ENCODE measurements around the gene TRPT1. TPM values are rescaled to one million over a fixed set of nuclear protein-coding genes. Genes with fewer than 3 reads are reported as not detected.

Gene TRPT1
- total RNA-seq, 5 donors from 2014 or later (not counting 1 experiment from before 2014, with no cell fraction given), result 16.1 to 48.3 (median 40.2) TPM

DNA sequence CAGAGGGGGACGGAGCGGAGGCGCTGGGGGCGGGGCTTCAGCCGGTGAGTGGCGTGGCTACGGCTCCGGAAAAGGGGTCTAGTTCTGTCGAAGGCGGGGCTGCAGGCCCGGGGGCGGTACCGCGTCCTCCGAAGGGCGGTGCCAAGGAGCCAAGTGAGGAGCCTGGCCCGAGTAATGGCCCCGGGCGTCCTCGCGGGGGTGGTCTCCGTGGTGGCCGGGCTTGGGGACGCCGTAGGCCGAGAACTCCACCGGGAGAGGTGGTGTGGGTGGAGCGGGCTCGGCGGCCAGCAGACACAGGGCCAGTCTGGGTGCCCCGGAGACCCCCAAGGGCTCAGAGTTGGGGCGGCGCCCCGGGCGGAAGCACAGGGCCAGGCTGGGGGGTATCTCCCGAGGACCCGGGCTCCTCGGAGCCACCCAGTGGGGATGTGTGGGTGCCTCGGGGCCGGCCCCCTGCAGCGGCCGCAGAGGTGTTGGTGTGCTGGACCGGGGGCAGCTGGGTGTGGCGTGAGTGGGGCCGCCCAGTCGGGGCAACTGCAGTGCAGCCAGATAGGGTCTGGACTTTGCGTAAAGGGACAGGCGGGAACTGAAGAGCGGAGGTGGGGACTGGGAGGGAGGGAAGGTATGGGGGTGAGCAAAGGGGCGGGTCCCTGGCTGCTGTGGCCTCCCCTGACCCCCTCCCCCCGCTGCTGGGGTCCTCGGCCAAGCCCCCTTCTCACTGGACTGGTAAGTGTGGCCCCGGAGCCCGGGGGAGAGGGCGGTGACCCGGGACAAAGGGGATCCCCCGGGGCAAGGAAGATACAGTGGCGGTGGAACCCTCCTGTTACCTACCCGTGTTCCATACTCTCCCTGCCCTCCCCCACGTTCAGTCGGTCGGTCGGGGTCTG lies 15.7 kb upstream of the TRPT1 start:
- ChIA-PET CTCF (interaction anchor here in 1 of 2 donors (0.6 to 1.1 kb wide), 7 partner anchors 35 to 77 kb away, joined by 3 to 9 read pairs (median 5); partner anchors contain the start of genes BAD, FERMT3, PRDX5 and TRMT112), POLR2A (interaction anchor here (0.6 to 1.0 kb wide), 4 partner anchors 43 to 76 kb away, joined by 3 to 5 read pairs (median 3); partner anchors contain the start of genes BAD (in 1 of the 2) and TRMT112 (in 1 of the 2))
- H3K4me3 Mint-ChIP-seq, result peak overlapping the region; percentile 83 to 93 (median 89)
- no peaks in the 10 kb centered on the region for H3K9me3 Mint-ChIP-seq
- Histone ChIP-seq H3K27ac (ENCODE audit: low read length) (peak overlapping the region; percentile 97), H3K27me3 (replicated peaks in 1 of 2; ENCODE audit: control insufficient read depth in 2 of 2, extremely low read depth in 1 of 2, insufficient read depth in 2 of 2, low read length in 1 of 2) (no peaks in the 10 kb centered on the region), H3K36me3 (ENCODE audit: control insufficient read depth in 2 of 2, extremely low read depth in 1 of 2, insufficient read depth in 1 of 2, low read length in 1 of 2) (peaks cover 16 to 27% of the 10 kb centered on the region in 2 donors), H3K4me3 (ENCODE audit: control insufficient read depth in 1 of 2, extremely low read depth in 1 of 2, low read length in 1 of 2) (peak overlapping the region; percentile 49 to 73), H3K4me1 (ENCODE audit: control insufficient read depth in 1 of 2, extremely low read depth in 1 of 2, insufficient read depth in 2 of 2, low read length in 2 of 2) (peaks cover 9 to 49% of the 10 kb centered on the region in 2 experiments), H3K9me3 (no peaks in the 10 kb centered on the region)
- H3K36me3 Mint-ChIP-seq, result no peaks in the 10 kb centered on the region
- peak overlapping the region; percentile 97 for H3K27ac Mint-ChIP-seq
- ATAC-seq (replicated peaks in 1 of 4), result peak in 2 of 4 experiments; percentile 1 to 2
- DNase-seq, result peak in 23 of 35 experiments; percentile 30 to 100 (median 99)
- peaks cover 37 to 43% (median 39%) of the 10 kb centered on the region in 3 donors for H3K4me1 Mint-ChIP-seq
- under 1% methylated on average over 55 of the region's 63 CpGs for WGBS (ENCODE audit: insufficient coverage)
- H3K27me3 Mint-ChIP-seq, result no peaks in the 10 kb centered on the region

DNA sequence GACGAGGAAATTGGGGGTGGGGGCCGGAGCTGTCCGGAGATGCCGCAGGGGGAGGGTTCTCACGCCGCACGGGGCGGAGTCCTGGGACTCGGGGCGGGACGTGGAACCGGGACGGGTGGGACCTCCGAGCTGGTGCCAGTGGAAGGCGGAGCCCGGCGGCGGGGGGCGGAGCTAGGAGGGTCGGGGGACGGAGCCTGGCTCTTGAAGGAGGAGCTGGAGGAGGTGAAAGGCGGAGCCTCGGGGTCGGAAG lies 15.2 kb upstream of the TRPT1 start:
- H3K36me3 ChIP-seq (ENCODE audit: control insufficient read depth in 2 of 2, extremely low read depth in 1 of 2, insufficient read depth in 1 of 2, low read length in 1 of 2), result peaks cover 16 to 27% of the 10 kb centered on the region in 2 donors
- peak; percentile 80 to 88 (median 82) for ATAC-seq (replicated peaks in 1 of 4)
- POLR2A ChIA-PET, result interaction anchor here (0.6 to 1.0 kb wide), 3 partner anchors 43 to 76 kb away, joined by 3 to 5 read pairs (median 3); partner anchors contain the start of genes BAD (in 1 of the 2) and TRMT112 (in 1 of the 2)
- WGBS (ENCODE audit: insufficient coverage), result 1% methylated on average over 22 of the region's 24 CpGs
- Mint-ChIP-seq H3K4me1 (peaks cover 37 to 43% (median 39%) of the 10 kb centered on the region in 3 donors), H3K27me3 (no peaks in the 10 kb centered on the region), H3K4me3 (peak overlapping the region; percentile 83 to 93 (median 89)), H3K36me3 (no peaks in the 10 kb centered on the region), H3K9me3 (no peaks in the 10 kb centered on the region), H3K27ac (peak overlapping the region; percentile 97)
- peak in 13 of 35 experiments; percentile 99 to 100 (median 100) for DNase-seq
- H3K27me3 ChIP-seq (replicated peaks in 1 of 2; ENCODE audit: control insufficient read depth in 2 of 2, extremely low read depth in 1 of 2, insufficient read depth in 2 of 2, low read length in 1 of 2), result no peaks in the 10 kb centered on the region
- no peaks in the 10 kb centered on the region for H3K9me3 ChIP-seq
- H3K27ac ChIP-seq (ENCODE audit: low read length), result peak overlapping the region; percentile 97
- CTCF ChIA-PET, result interaction anchor here in 1 of 2 donors (0.6 to 1.1 kb wide), 7 partner anchors 35 to 77 kb away, joined by 3 to 9 read pairs (median 5); partner anchors contain the start of genes BAD, FERMT3, PRDX5 and TRMT112
- peak overlapping the region; percentile 49 to 73 for H3K4me3 ChIP-seq (ENCODE audit: control insufficient read depth in 1 of 2, extremely low read depth in 1 of 2, low read length in 1 of 2)
- H3K4me1 ChIP-seq (ENCODE audit: control insufficient read depth in 1 of 2, extremely low read depth in 1 of 2, insufficient read depth in 2 of 2, low read length in 2 of 2), result peaks cover 9 to 48% of the 10 kb centered on the region in 2 experiments

DNA sequence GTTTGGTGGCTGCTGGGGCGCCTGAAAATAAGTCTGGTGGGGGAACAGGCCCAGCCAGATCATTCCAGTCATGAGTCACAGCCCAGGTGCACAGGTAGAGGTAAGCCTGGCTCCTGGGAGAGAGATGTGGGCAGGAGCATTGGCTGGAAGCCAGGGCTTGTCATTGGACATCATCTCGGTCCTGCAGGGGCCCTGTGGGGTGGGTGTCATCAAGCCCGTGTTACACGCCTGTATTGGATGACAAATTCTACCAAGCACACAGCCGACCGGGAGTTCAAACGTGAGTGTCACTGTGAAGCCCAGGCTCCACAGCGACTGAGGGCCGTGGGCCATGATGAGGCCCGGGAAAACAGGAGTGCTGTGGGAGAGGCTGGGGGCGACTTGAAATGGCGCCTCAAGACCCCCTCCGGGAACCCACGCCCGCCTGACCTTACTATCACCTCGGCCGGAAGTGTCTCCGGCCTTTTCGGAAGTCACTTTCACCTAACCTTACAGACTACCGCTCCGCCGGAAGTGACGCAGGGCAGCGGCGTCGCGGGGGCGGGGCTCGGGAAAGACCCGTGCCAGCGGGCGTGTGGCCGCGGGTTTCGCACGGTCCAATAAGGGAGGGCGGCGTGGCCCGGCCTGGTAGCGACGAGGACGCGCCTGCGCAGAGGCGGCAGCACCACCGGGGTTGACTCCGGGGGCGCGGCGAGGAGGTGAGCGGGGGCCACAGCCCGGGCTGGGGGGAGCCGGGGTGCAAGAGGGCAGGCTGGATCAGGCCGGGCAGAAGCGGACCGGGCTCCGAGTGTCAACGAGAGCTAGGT lies 14.7 kb upstream of the TRPT1 start, which contains the start of gene FKBP2:
Gene FKBP2, plus strand, starts transcription at position 661 of the 806 bp plus-strand sequence. CDS start 1,293 bp downstream, outside the sequence.
- DNase-seq (peak; percentile 95 to 99 (median 98)), ATAC-seq (replicated peaks in 1 of 4) (peak; percentile 72 to 74 (median 72))
- H3K27me3 Mint-ChIP-seq, result no peaks in the 10 kb centered on the region
- Histone ChIP-seq H3K4me1 (ENCODE audit: control insufficient read depth in 1 of 2, extremely low read depth in 1 of 2, insufficient read depth in 2 of 2, low read length in 2 of 2) (peaks cover 9 to 48% of the 10 kb centered on the region in 2 experiments), H3K27ac (ENCODE audit: low read length) (peak within 1 kb of the TSS; percentile 97), H3K27me3 (replicated peaks in 1 of 2; ENCODE audit: control insufficient read depth in 2 of 2, extremely low read depth in 1 of 2, insufficient read depth in 2 of 2, low read length in 1 of 2) (no peaks in the 10 kb centered on the region), H3K9me3 (no peaks in the 10 kb centered on the region), H3K4me3 (ENCODE audit: control insufficient read depth in 1 of 2, extremely low read depth in 1 of 2, low read length in 1 of 2) (peak within 1 kb of the TSS; percentile 49 to 73), H3K36me3 (ENCODE audit: control insufficient read depth in 2 of 2, extremely low read depth in 1 of 2, insufficient read depth in 1 of 2, low read length in 1 of 2) (peaks cover 16 to 27% of the 10 kb centered on the region in 2 donors)
- POLR2A ChIA-PET, result interaction anchor here (0.6 to 1.0 kb wide), 3 partner anchors 43 to 77 kb away, joined by 3 to 5 read pairs (median 3); partner anchors contain the start of genes BAD (in 1 of the 2) and TRMT112 (in 1 of the 2)
- WGBS (ENCODE audit: insufficient coverage), result 2% methylated on average over 46 of the region's 58 CpGs
- no peaks in the 10 kb centered on the region for H3K9me3 Mint-ChIP-seq
- no peaks in the 10 kb centered on the region for H3K36me3 Mint-ChIP-seq
- peak within 1 kb of the TSS; percentile 83 to 93 (median 89) for H3K4me3 Mint-ChIP-seq
- peak within 1 kb of the TSS; percentile 97 for H3K27ac Mint-ChIP-seq
- CTCF ChIA-PET, result interaction anchor here in 1 of 2 donors (0.6 to 1.1 kb wide), 7 partner anchors 34 to 77 kb away, joined by 3 to 9 read pairs (median 5); partner anchors contain the start of genes BAD, FERMT3, PRDX5 and TRMT112
- peaks cover 36 to 45% (median 37%) of the 10 kb centered on the region in 3 donors for H3K4me1 Mint-ChIP-seq

DNA sequence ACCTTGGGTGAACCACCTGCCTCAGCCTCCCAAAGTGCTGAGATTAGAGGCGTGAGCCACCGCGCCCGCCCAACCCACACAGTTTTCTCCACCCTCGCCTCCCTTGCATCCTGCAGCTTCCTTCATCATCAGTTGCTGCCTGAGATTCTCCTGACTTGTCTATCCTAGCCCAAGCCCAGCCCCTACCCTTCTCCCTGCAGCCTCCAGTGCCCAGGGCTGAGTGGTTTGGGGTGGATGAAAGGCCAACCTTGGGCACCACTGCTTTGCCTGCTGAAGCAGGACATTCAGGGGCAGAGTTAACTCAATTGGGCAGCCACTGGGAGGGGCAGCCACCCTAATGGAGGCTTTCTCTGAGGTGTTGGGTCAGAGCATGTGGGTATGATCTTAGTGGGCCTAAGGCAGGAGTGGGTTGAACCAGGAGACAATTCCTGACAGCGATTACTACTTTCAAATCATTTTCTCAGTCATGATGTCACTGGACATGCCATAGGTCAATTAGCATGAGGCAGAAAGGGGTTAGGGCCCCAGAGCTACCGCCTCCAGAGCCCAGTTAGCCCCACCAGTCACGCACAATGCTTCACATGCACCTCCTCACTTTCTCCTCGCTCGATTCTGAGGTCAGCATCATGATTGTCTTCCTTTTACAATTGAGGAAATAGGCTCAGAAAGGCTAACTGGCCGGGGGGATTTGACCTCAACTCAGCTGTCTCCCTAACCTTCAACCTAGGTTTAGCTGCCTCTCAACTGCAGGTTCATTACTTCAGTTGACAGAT lies 13.9 kb upstream of the TRPT1 start:
- peak overlapping the region; percentile 97 for H3K27ac ChIP-seq (ENCODE audit: low read length)
- peak overlapping the region in 1 of 2 donors; percentile 73 for H3K4me3 ChIP-seq (ENCODE audit: control insufficient read depth in 1 of 2, extremely low read depth in 1 of 2, low read length in 1 of 2)
- H3K4me1 Mint-ChIP-seq, result peaks cover 39 to 47% (median 41%) of the 10 kb centered on the region in 3 donors
- ChIA-PET CTCF (no interaction called here), POLR2A (interaction anchor here in 1 of 2 donors (0.6 kb wide), 1 partner anchor 14 kb away, joined by 4 read pairs; the partner anchor contains the start of genes NUDT22 and TRPT1)
- no peaks in the 10 kb centered on the region for H3K27me3 ChIP-seq (replicated peaks in 1 of 2; ENCODE audit: control insufficient read depth in 2 of 2, extremely low read depth in 1 of 2, insufficient read depth in 2 of 2, low read length in 1 of 2)
- no peaks in the 10 kb centered on the region for H3K27me3 Mint-ChIP-seq
- no peaks in the 10 kb centered on the region for H3K9me3 ChIP-seq
- DNase-seq (peak in 2 of 35 experiments; percentile 26 to 48), ATAC-seq (replicated peaks in 1 of 4) (no peak)
- no peaks in the 10 kb centered on the region for H3K9me3 Mint-ChIP-seq
- peak overlapping the region; percentile 97 for H3K27ac Mint-ChIP-seq
- H3K36me3 ChIP-seq (ENCODE audit: control insufficient read depth in 2 of 2, extremely low read depth in 1 of 2, insufficient read depth in 1 of 2, low read length in 1 of 2), result peaks cover 16 to 27% of the 10 kb centered on the region in 2 donors
- WGBS (ENCODE audit: insufficient coverage), result 62% methylated on average over 6 of the region's 11 CpGs
- peak overlapping the region; percentile 83 to 93 (median 89) for H3K4me3 Mint-ChIP-seq
- H3K4me1 ChIP-seq (ENCODE audit: control insufficient read depth in 1 of 2, extremely low read depth in 1 of 2, insufficient read depth in 2 of 2, low read length in 2 of 2), result peaks cover 12 to 48% of the 10 kb centered on the region in 2 experiments
- no peaks in the 10 kb centered on the region for H3K36me3 Mint-ChIP-seq

DNA sequence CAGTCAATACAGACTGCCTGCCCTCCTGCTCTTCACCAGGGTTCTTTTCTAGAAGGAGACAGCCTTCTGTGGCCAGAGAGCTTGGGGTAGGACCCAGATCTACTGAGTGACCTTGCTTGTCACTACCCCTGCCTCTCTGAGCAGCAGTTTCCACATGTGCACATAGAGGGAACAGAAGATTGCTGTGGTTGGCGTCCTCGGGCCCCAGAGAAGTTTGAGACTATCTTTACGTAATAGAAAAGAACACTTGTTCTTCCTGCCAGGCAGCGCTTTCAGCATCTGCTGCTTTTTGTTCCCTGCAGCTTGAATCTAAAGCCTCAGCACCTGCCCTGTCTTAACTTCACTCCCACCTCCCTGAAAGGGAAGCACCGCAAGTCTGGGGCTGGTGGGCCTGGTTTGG lies 13.0 kb upstream of the TRPT1 start:
- Histone ChIP-seq H3K27me3 (replicated peaks in 1 of 2; ENCODE audit: control insufficient read depth in 2 of 2, extremely low read depth in 1 of 2, insufficient read depth in 2 of 2, low read length in 1 of 2) (no peaks in the 10 kb centered on the region), H3K4me3 (ENCODE audit: control insufficient read depth in 1 of 2, extremely low read depth in 1 of 2, low read length in 1 of 2) (no peak overlapping the region), H3K27ac (ENCODE audit: low read length) (no peak overlapping the region), H3K9me3 (no peaks in the 10 kb centered on the region), H3K4me1 (ENCODE audit: control insufficient read depth in 1 of 2, extremely low read depth in 1 of 2, insufficient read depth in 2 of 2, low read length in 2 of 2) (peaks cover 12 to 45% of the 10 kb centered on the region in 2 experiments), H3K36me3 (ENCODE audit: control insufficient read depth in 2 of 2, extremely low read depth in 1 of 2, insufficient read depth in 1 of 2, low read length in 1 of 2) (peaks cover 16 to 24% of the 10 kb centered on the region in 2 donors)
- H3K4me3 Mint-ChIP-seq, result no peak overlapping the region
- DNase-seq (no peak), ATAC-seq (replicated peaks in 1 of 4) (no peak)
- H3K9me3 Mint-ChIP-seq, result no peaks in the 10 kb centered on the region
- H3K27me3 Mint-ChIP-seq, result no peaks in the 10 kb centered on the region
- ChIA-PET POLR2A (no interaction called here), CTCF (no interaction called here)
- 100% methylated on average over 3 of the region's 5 CpGs for WGBS (ENCODE audit: insufficient coverage)
- H3K36me3 Mint-ChIP-seq, result no peaks in the 10 kb centered on the region
- H3K4me1 Mint-ChIP-seq, result peaks cover 38 to 44% (median 41%) of the 10 kb centered on the region in 3 donors
- peak overlapping the region; percentile 55 to 66 for H3K27ac Mint-ChIP-seq
